Large intestine (tissue), 3 donors: ENCODE measurements around the gene ANKRD11. TPM values are rescaled to one million over a fixed set of nuclear protein-coding genes. Genes with fewer than 3 reads are reported as not detected.
A peak's percentile ranks its signal among the peaks of the same experiment; 100 is the strongest.

ENCODE experiments used
- DNase-seq, 2 donors: peaks; one replicate each; pipeline versions ENCODE4 v3.0.0 to v3.0.0-alpha.2; 2013
- H3K27ac ChIP-seq: one replicate; pipeline ENCODE4 v1.5.1; 2013; ENCODE audit warnings: low read length
- H3K27me3 ChIP-seq: 2 replicates; pipeline ENCODE4 v1.6.1; 2013; ENCODE audit warnings: low read length; ENCODE audit not compliant: control insufficient read depth, insufficient read depth
- H3K36me3 ChIP-seq: 2 replicates; pipeline ENCODE4 v1.6.1; 2013; ENCODE audit warnings: low read length; ENCODE audit not compliant: control insufficient read depth, insufficient read depth
- H3K4me1 ChIP-seq: one replicate; pipeline ENCODE4 v1.6.1; 2013; ENCODE audit warnings: low read length; ENCODE audit not compliant: control insufficient read depth, insufficient read depth
- H3K4me3 ChIP-seq: one replicate; pipeline ENCODE4 v1.5.1; 2013; ENCODE audit warnings: low read length
- H3K9me3 ChIP-seq: one replicate; pipeline ENCODE4 v1.6.1; 2013; ENCODE audit warnings: mild to moderate bottlenecking, low read depth, low read length, moderate library complexity; ENCODE audit not compliant: control insufficient read depth
- WGBS: methylation state at CpG from one replicate; pipeline ENCODE4 v1.1.5; 2013; ENCODE audit warnings: low lambda C conversion rate; ENCODE audit not compliant: insufficient coverage; 5-methylcytosine and 5-hydroxymethylcytosine counted together
- polyA plus RNA-seq: library from polyadenylated mRNA; unstranded; fragments of 120-200 nt; gene quantifications from one replicate; pipeline ENCODE4 v1.2.1, GENCODE V29; 2013

Gene ANKRD11
- polyA plus RNA-seq, 1 donor: 83.9 TPM

GRCh38 chr16:89491974-89492687, 1.8 kb upstream of the ANKRD11 start:
- peaks cover 22% of the 10 kb centered on the region for H3K4me1 ChIP-seq
- WGBS: 81% methylated on average over 4 of the region's 24 CpGs
- H3K27me3 ChIP-seq: no peaks in the 10 kb centered on the region
- H3K4me3 ChIP-seq: peak overlapping the region; percentile 61
- H3K9me3 ChIP-seq: no peaks in the 10 kb centered on the region
- H3K27ac ChIP-seq: no peak overlapping the region
- H3K36me3 ChIP-seq: no peaks in the 10 kb centered on the region
- DNase-seq: no peak

- DNase-seq: peak in 1 of 2 donors; percentile 36
- Histone ChIP-seq H3K27me3 (no peaks in the 10 kb centered on the region), H3K4me1 (peaks cover 22% of the 10 kb centered on the region), H3K27ac (peak overlapping the region; percentile 65), H3K9me3 (no peaks in the 10 kb centered on the region), H3K36me3 (no peaks in the 10 kb centered on the region), H3K4me3 (peak overlapping the region; percentile 61)
- WGBS: 0% methylated on average over 1 of the region's 22 CpGs
Measured at GRCh38 chr16:89491238-89491869, 993 bp upstream of the ANKRD11 start.

- Histone ChIP-seq H3K9me3 (no peaks in the 10 kb centered on the region), H3K27ac (no peak overlapping the region), H3K36me3 (no peaks in the 10 kb centered on the region), H3K4me3 (no peak overlapping the region), H3K4me1 (peaks cover 32% of the 10 kb centered on the region), H3K27me3 (no peaks in the 10 kb centered on the region)
- no CpG with 5 or more reads among the region's 81 CpGs for WGBS
- no peak for DNase-seq
Measured at GRCh38 chr16:89489898-89490438, 393 bp downstream of the ANKRD11 start.

GRCh38 chr16:89489040-89489897, 1.1 kb downstream of the ANKRD11 start:
- Histone ChIP-seq H3K4me1 (peaks cover 39% of the 10 kb centered on the region), H3K27me3 (no peaks in the 10 kb centered on the region), H3K36me3 (no peaks in the 10 kb centered on the region), H3K9me3 (no peaks in the 10 kb centered on the region), H3K4me3 (peak overlapping the region; percentile 75), H3K27ac (peak overlapping the region; percentile 96)
- DNase-seq: peak; percentile 94
- WGBS: no CpG with 5 or more reads among the region's 71 CpGs

GRCh38 chr16:89485701-89486246, 4.6 kb downstream of the ANKRD11 start:
- no peak overlapping the region for H3K27ac ChIP-seq
- peaks cover 51% of the 10 kb centered on the region for H3K4me1 ChIP-seq
- WGBS: no CpG with 5 or more reads among the region's 4 CpGs

GRCh38 chr16:89484923-89485679, 5.3 kb downstream of the ANKRD11 start:
- WGBS: no CpG with 5 or more reads among the region's 11 CpGs
- no peak overlapping the region for H3K27ac ChIP-seq
- H3K4me3 ChIP-seq: no peak overlapping the region

More at GRCh38 chr16:89485701-89486246, 4.6 kb downstream of the ANKRD11 start:
- DNase-seq: no peak
- no peaks in the 10 kb centered on the region for H3K36me3 ChIP-seq
- no peaks in the 10 kb centered on the region for H3K27me3 ChIP-seq
- H3K9me3 ChIP-seq: no peaks in the 10 kb centered on the region
- H3K4me3 ChIP-seq: no peak overlapping the region

GRCh38 chr16:89484041-89484501, 6.3 kb downstream of the ANKRD11 start:
- no peak for DNase-seq
- Histone ChIP-seq H3K4me1 (peaks cover 51% of the 10 kb centered on the region), H3K36me3 (no peaks in the 10 kb centered on the region), H3K27me3 (no peaks in the 10 kb centered on the region), H3K4me3 (no peak overlapping the region), H3K27ac (no peak overlapping the region), H3K9me3 (no peaks in the 10 kb centered on the region)
- WGBS: 78% methylated on average over 1 of the region's 5 CpGs

More at GRCh38 chr16:89484923-89485679, 5.3 kb downstream of the ANKRD11 start:
- Histone ChIP-seq H3K4me1 (peaks cover 51% of the 10 kb centered on the region), H3K36me3 (no peaks in the 10 kb centered on the region), H3K9me3 (no peaks in the 10 kb centered on the region), H3K27me3 (no peaks in the 10 kb centered on the region)
- no peak for DNase-seq

- peak overlapping the region; percentile 70 for H3K27ac ChIP-seq
- H3K4me1 ChIP-seq: peaks cover 40% of the 10 kb centered on the region
- H3K36me3 ChIP-seq: no peaks in the 10 kb centered on the region
- 20% methylated on average over 1 of the region's 5 CpGs for WGBS
- no peaks in the 10 kb centered on the region for H3K27me3 ChIP-seq
- H3K4me3 ChIP-seq: no peak overlapping the region
- peak in 1 of 2 donors; percentile 60 for DNase-seq
- no peaks in the 10 kb centered on the region for H3K9me3 ChIP-seq
Measured at GRCh38 chr16:89482817-89483205, 7.5 kb downstream of the ANKRD11 start.

- Histone ChIP-seq H3K36me3 (no peaks in the 10 kb centered on the region), H3K27me3 (no peaks in the 10 kb centered on the region), H3K4me1 (peaks cover 39% of the 10 kb centered on the region), H3K4me3 (no peak overlapping the region), H3K27ac (peak overlapping the region; percentile 70), H3K9me3 (no peaks in the 10 kb centered on the region)
- peak in 1 of 2 donors; percentile 65 for DNase-seq
- no CpG with 5 or more reads among the region's 14 CpGs for WGBS
Measured at GRCh38 chr16:89482150-89482816, 8.1 kb downstream of the ANKRD11 start.
